ENCODE results near the gene ABCA7.

GRCh38 chr19:1008268-1009040 is 31.5 kb upstream of the ABCA7 start:
- TF ChIP-seq CTCF (IDR thresholded peaks at IDR 0.05) (no peak), POLR2A (IDR thresholded peaks at IDR 0.05) (no peak)

All from testis (tissue), 2 donors.